GM12801 (cell line): ENCODE measurements around the gene ZNF667.

ENCODE experiments used
- TF ChIP-seq, protein P1 (sequence below): IDR thresholded peaks from one replicate; pipeline ENCODE4 v1.5.1; 2011; ENCODE audit warnings: control low read depth; ENCODE audit not compliant: insufficient read length; ENCODE audit errors: extremely low read depth

The ZNF667 gene

DNA sequence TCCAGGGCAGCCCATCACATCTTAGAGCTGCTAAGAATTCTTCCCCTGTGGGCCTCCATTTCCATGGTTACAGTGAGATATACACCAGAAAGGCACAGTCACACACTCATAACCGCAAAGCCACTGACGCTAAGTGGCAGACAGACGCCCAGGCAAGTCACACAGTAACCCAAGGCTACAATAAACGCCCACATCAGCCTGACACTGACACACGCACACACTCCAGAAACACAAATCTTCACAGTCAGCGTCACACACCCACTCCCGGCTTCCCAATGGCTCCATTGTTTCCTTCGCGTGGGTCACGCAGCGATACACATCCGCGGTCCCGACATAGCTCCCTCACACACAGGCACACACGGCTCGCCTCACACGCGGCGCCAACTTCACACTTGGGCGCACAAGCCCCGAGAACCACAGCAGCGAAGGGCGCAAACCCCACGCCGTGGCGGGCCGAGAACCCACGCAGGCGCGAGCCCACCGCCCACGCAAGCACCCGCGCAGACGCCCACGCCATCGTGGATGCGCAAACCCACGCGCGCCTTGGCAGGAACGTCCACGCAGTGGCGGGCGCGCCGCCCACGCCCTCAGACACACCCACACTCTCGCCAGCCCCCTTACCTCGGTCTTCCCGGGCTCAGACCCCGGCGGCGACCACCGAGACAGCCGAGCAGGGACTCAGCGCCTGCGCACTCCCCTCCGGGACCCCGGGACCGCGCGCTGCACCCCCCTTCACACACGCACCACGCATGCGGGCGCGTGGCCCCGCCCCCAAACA, at the start of gene ZNF667:
ZNF667 (minus strand) TSS at position 695 of the 778 bp plus-strand sequence. CDS start 14,975 bp downstream, outside the sequence.
- TF ChIP-seq, protein P1, sequence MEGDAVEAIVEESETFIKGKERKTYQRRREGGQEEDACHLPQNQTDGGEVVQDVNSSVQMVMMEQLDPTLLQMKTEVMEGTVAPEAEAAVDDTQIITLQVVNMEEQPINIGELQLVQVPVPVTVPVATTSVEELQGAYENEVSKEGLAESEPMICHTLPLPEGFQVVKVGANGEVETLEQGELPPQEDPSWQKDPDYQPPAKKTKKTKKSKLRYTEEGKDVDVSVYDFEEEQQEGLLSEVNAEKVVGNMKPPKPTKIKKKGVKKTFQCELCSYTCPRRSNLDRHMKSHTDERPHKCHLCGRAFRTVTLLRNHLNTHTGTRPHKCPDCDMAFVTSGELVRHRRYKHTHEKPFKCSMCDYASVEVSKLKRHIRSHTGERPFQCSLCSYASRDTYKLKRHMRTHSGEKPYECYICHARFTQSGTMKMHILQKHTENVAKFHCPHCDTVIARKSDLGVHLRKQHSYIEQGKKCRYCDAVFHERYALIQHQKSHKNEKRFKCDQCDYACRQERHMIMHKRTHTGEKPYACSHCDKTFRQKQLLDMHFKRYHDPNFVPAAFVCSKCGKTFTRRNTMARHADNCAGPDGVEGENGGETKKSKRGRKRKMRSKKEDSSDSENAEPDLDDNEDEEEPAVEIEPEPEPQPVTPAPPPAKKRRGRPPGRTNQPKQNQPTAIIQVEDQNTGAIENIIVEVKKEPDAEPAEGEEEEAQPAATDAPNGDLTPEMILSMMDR = no peak

DNA sequence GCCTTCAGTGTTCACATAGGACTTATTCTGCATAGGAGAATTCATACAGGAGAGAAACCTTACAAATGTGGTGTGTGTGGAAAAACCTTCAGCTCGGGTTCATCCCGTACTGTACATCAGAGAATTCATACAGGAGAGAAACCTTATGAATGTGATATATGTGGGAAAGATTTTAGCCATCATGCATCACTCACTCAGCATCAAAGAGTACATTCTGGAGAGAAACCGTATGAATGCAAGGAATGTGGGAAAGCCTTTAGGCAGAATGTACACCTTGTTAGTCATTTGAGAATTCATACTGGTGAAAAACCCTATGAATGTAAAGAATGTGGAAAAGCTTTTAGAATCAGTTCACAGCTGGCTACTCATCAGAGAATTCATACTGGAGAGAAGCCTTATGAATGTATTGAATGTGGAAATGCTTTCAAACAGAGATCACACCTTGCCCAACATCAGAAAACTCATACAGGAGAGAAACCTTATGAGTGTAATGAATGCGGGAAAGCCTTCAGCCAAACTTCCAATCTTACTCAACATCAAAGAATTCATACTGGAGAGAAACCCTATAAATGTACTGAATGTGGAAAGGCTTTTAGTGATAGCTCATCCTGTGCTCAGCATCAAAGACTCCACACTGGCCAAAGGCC, 48.2 kb upstream of the ZNF667 start:
- TF ChIP-seq, protein P1 = no peak

DNA sequence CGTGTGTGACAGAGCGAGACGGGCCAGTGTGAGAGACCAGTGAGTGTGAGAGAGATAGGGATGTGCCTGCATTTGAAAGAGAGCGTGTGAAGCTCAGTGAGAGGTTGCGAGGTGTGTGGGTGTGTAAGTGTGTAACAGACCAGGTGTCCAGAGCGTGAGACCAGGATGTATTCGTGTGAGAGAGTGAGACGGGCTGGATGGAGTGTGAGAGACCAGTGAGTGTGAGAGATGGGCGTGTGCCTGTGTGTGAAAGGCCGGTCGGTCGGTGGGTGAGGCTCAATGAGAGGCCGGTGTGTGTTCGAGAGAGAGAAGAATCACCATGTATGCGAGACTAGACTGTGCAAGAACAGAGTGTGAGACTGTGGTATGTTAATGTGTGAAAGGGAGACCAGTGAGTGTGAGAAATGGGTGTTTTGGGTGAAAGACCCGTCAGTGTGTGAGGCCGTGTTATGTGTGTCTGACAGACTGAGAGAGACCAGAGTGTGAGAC, 31.2 kb upstream of the ZNF667 start:
- TF ChIP-seq, protein P1 = no peak

DNA sequence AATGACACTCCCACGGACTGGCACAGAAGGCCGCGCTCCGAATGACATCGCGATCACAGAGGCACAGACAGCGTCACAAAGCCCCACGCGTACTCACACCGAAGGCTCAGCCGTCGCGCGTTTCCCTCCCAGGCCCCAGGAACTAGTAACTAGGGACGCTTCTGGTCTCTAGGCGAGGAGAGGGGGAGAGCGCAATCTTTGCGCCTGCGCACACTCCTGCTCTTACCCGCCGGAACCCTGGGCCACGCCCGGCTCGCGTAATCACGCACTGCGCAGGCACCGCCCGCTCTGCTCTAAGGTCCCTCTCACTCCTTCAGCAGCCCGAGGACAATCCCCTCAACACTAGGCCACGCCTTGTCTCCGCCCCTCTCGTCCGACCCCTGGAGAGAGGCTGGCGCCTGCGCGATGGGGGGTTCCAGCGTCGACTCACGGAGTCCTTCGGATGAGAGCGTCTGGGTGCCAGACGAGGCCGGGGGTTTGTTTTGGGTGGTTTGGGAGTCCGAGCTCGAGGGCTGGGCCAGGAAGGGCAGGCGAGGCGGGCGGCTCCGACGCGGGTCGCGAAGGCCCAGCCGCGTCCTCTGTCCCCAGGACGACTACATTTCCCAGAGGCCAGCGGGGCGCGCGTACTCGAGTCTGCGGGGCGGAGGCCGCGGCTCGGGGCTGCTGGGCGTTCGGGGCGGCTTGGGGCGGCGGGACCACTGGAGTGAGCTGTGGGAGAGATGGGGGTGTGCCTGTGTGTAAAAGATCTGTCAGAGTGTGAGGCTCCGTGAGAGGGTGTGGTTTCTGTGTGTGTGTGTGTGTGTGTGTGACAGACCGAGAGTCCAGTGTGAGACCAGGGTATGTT, 30.5 kb upstream of the ZNF667 start, which contains the start of gene ZNF471:
ZNF471 (plus strand) TSS at position 410 of the 844 bp plus-strand sequence. CDS start 3,717 bp downstream, outside the sequence.
- TF ChIP-seq, protein P1 = no peak

DNA sequence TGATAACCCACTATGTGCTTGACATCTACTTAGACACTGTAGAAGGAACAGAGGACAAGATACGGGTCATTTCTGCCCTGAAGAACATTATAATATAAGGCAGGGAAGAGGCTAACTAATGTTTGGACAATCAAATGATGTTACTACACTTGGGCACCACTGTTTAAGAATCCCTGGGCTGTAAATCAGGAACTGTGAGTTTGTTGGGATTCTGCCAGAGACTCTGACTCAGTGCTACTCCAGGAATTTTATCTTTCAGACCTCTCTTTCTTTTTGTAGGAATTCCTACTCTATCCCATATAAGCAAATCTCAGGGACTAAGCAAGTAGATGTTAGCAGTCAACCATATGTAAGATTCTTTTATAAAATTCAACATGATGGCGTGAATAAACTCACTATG, 27.4 kb upstream of the ZNF667 start:
- TF ChIP-seq, protein P1 = no peak

DNA sequence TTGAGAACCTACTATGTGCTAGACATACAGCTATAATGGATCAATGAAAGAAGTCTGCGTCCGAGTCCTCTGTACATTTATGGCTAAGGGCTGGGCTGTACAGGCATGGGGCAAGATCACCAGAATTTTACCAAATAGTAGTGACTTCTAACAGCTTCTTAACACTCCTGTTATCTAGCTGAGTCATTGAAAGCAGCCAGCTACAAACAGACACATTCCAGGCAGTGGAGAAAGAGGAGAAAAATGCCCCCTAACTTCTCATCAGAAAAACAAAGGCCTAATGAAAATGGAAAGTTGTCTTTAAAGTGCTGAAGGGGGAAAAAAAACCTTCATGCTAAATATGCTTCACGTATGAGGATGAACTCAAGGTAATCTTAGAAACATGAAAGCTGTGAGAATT, 14.3 kb upstream of the ZNF667 start:
- TF ChIP-seq, protein P1 = no peak
